Neuron (in vitro differentiated cells): Measurements from ENCODE around the gene AHR.
A peak's percentile ranks its signal among the peaks of the same experiment; 100 is the strongest.
"Not testable (repeated sequence)": the region's sequence is repeated elsewhere in the genome, so short reads cannot be mapped to it uniquely, and the experiment has no call there.

ENCODE experiments used
- H2AFZ ChIP-seq: one replicate; pipeline ENCODE4 v1.6.1; 2013; ENCODE audit warnings: low read depth, mild to moderate bottlenecking, inconsistent platforms, low read length, moderate library complexity
- H3K27me3 ChIP-seq: one replicate; pipeline ENCODE4 v1.6.1; 2013; ENCODE audit warnings: low read length; ENCODE audit not compliant: insufficient read depth
- H3K36me3 ChIP-seq: one replicate; pipeline ENCODE4 v1.6.1; 2013; ENCODE audit warnings: low read length; ENCODE audit not compliant: insufficient read depth
- H3K4me1 ChIP-seq: one replicate; pipeline ENCODE4 v1.6.1; 2013; ENCODE audit warnings: low read length; ENCODE audit not compliant: insufficient read depth
- H3K4me3 ChIP-seq: 2 replicates; pipeline ENCODE4 v1.5.1; 2013; ENCODE audit warnings: mild to moderate bottlenecking, low read length, moderate library complexity
- H3K9me3 ChIP-seq: one replicate; pipeline ENCODE4 v1.6.1; 2013; ENCODE audit warnings: low read length

Gene AHR

GRCh38 chr7:17380736-17381662 is 82.5 kb downstream of the AHR start:
- no peaks in the 10 kb centered on the region for H3K36me3 ChIP-seq
- peaks cover 13% of the 10 kb centered on the region for H3K4me1 ChIP-seq
- H3K9me3 ChIP-seq, result no peaks in the 10 kb centered on the region
- no peak overlapping the region for H3K4me3 ChIP-seq
- no peaks in the 10 kb centered on the region for H3K27me3 ChIP-seq
- no peak overlapping the region for H2AFZ ChIP-seq

DNA sequence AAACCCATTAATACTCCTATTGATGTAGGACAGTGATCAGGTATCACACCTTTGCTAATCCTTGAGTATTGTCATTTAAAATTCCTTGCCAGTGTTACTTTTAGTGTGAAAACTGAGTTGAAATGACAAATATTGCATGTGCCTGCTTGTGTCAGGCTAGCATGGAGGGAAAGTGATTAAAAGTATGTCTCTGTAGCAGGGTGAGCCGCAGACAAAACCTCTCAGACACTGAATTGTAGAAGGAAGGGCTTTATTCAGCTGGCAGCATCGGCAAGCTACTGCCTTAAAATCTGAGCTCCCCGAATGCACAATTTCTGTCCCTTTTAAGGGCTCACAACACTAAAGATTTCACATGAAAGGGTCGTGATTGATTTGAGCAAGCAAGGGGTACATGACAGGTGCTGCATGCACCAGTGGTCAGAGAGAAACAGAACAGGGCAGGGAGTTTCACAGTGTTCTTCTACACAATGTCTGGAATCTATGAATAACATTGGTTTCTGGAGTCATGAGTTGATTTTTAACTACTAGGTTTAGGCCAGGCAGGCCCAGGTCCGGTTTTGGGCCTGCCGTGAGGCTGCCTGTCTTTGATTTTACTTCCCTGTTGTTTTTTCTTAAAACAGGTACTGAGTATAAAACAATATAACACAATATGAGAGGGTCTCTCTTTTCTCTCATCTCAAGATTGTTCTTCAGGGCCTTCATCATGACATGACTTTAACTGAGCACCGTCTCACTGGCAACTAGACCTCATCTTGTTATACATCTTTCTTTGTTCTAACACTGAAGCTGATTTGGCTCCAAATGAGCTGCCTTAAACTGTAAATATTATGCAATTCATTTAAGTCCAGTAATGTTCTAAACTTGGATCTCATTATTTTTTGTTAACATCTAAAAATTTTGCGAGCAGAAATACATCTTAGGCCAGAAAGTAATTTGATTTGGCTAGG is 84.2 kb downstream of the AHR start:
- H3K4me1 ChIP-seq, result peaks cover 13% of the 10 kb centered on the region
- H3K9me3 ChIP-seq, H3K4me3 ChIP-seq, H3K36me3 ChIP-seq, H3K27me3 ChIP-seq: not testable (repeated sequence)
- peak overlapping the region; percentile 38 for H2AFZ ChIP-seq

DNA sequence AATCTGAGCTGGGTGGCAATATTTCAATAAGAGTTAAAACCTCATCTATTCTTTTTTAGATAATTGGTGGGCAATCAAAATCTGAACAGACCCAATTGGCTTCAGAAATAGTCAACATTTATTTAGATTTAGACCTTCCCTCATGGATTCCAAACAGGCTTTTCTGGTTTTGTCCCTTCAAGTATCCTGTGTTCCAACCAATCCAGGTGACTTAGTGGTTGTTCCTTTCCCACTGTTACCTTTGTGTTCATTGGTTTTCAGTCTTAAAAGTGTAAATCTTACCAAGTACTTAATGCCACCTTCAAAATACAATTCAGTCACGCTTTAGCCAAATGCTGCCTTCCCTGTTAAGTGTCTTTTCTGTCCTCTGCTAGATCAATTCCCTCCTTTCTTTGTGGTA is 85.9 kb downstream of the AHR start:
- no peak overlapping the region for H3K4me3 ChIP-seq
- H2AFZ ChIP-seq, result no peak overlapping the region
- H3K4me1 ChIP-seq, result peaks cover 13% of the 10 kb centered on the region
- no peaks in the 10 kb centered on the region for H3K9me3 ChIP-seq
- H3K36me3 ChIP-seq, result no peaks in the 10 kb centered on the region
- no peaks in the 10 kb centered on the region for H3K27me3 ChIP-seq

DNA sequence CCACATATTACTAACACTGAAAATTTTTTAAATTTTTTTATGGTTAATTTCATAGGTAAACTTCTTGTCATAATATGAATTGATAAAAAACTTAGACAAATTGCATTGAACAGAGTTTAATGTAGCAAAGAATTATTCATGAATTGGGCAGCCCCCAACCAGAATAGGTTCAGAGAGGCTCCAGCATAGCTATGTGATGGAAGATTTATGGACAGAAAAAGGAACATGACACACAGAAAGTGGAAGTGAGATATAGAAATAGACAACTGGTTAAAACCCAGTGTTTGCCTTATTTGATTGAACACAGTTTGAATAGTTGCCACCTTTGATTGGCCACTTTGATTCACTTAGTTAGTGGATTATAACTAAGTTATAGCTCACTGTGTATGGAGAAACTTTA is 87.2 kb downstream of the AHR start:
- H3K9me3 ChIP-seq, result no peaks in the 10 kb centered on the region
- H3K36me3 ChIP-seq, result no peaks in the 10 kb centered on the region
- H3K4me1 ChIP-seq, result peaks cover 11% of the 10 kb centered on the region
- no peak overlapping the region for H3K4me3 ChIP-seq
- H2AFZ ChIP-seq, result no peak overlapping the region
- no peaks in the 10 kb centered on the region for H3K27me3 ChIP-seq

DNA sequence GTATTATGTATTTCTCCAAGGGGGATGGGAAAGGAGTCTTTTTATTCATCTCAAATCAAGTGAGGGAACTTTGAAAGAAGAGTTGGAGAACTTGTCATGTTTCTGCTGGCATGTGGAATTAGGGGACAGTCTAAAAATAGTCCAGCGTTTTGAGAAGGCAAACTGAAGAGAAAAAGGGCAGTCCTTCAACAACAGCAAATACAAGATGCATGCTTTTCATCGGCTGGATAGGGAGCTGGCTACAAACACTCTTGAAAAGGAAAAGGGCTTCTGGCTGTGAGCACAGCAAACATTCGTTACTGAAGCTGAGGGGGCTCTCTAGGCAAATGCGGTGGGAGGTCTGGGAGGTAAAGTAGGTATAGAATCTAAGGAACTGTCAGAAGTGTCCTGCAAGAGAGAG is 91.9 kb downstream of the AHR start:
- no peaks in the 10 kb centered on the region for H3K36me3 ChIP-seq
- peak overlapping the region; percentile 61 for H2AFZ ChIP-seq
- H3K4me1 ChIP-seq, result no peaks in the 10 kb centered on the region
- H3K9me3 ChIP-seq, result peaks cover 2% of the 10 kb centered on the region
- no peak overlapping the region for H3K4me3 ChIP-seq
- no peaks in the 10 kb centered on the region for H3K27me3 ChIP-seq

GRCh38 chr7:17391366-17391765 is 92.9 kb downstream of the AHR start:
- H3K27me3 ChIP-seq, result no peaks in the 10 kb centered on the region
- no peaks in the 10 kb centered on the region for H3K4me1 ChIP-seq
- H3K36me3 ChIP-seq, result no peaks in the 10 kb centered on the region
- no peak overlapping the region for H3K4me3 ChIP-seq
- peaks cover 2% of the 10 kb centered on the region for H3K9me3 ChIP-seq
- no peak overlapping the region for H2AFZ ChIP-seq

- no peak overlapping the region for H2AFZ ChIP-seq
- H3K4me3 ChIP-seq, result no peak overlapping the region
- H3K27me3 ChIP-seq, result no peaks in the 10 kb centered on the region
- H3K4me1 ChIP-seq, result no peaks in the 10 kb centered on the region
- H3K36me3 ChIP-seq, result no peaks in the 10 kb centered on the region
- H3K9me3 ChIP-seq, result peaks cover 2% of the 10 kb centered on the region
These were observed 94.4 kb downstream of the AHR start for GRCh38 chr7:17392846-17393245.

DNA sequence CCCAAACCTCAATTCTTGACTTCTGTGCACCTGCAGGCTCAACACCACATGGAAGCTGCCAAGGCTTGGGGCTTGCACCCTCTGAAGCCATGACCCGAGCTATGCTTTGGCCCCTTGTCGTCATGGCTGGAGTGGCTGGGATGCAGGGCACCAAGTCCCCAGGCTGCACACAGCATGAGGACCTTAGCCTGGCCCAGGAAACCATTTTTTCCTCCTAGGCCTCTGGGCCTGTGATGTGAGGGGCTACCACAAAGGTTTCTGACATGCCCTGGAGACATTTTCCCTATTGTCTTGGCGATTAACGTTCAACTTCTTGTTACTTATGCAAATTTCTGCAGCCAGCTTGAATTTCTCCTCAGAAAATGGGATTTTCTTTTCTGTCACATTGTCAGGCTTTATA is 96.1 kb downstream of the AHR start:
- not testable (repeated sequence) for H2AFZ ChIP-seq, H3K27me3 ChIP-seq, H3K9me3 ChIP-seq, H3K36me3 ChIP-seq, H3K4me3 ChIP-seq, H3K4me1 ChIP-seq
